SK-N-SH (cell line): ENCODE data around the gene TEX101. TPM values are rescaled to one million over a fixed set of nuclear protein-coding genes. Genes with fewer than 3 reads are reported as not detected.

Source experiments
- CTCF ChIA-PET: fragments of 300-600, 350-600 bp; formaldehyde crosslinking; extraction: SDS; loops from one replicate; lab custom pipeline; 2021; lab: Yijun Ruan, JAX
- POLR2A ChIA-PET: fragments of 350-600 bp; sonication (Branson Sonifier 250); formaldehyde crosslinking; extraction: SDS; loops from one replicate; lab custom pipeline; 2020; ENCODE audit warnings: antibody characterized with exemption, inconsistent platforms; lab: Yijun Ruan, JAX
- DNase-seq: peaks from one replicate; pipeline ENCODE4 v3.0.0; 2012
- H2AFZ ChIP-seq: fragments of 200-600 bp; sonication (generic); 2 replicates; pipeline ENCODE4 v1.8.1; 2016; ENCODE audit warnings: antibody characterized with exemption, mild to moderate bottlenecking, low read depth
- H3F3A ChIP-seq: fragments of 200-600 bp; sonication (generic); replicated peaks from 2 replicates; pipeline ENCODE3; 2016; ENCODE audit warnings: antibody characterized with exemption, mild to moderate bottlenecking; ENCODE audit not compliant: insufficient read depth
- H3K27ac ChIP-seq, 2 experiments: fragments of 200-500 bp in 1 of 2; fragments of 200-600 bp in 1 of 2; sonication (Bioruptor generic) in 1 of 2; sonication (generic), shearing (Covaris generic) in 1 of 2; 2 replicates each; pipeline versions ENCODE4 v1.5.1 to v1.6.1; 2014 to 2016; ENCODE audit warnings: low read depth in 2 of 2, inconsistent platforms in 1 of 2, low read length in 1 of 2, mild to moderate bottlenecking in 1 of 2, mixed read lengths in 1 of 2
- H3K27me3 ChIP-seq: fragments of 200-600 bp; sonication (generic), shearing (Covaris generic); 2 replicates; pipeline ENCODE4 v1.6.1; 2016; ENCODE audit warnings: mixed run types; ENCODE audit not compliant: insufficient read depth
- H3K36me3 ChIP-seq, 2 experiments: fragments of 200-500 bp in 1 of 2; fragments of 200-600 bp in 1 of 2; sonication (Bioruptor generic) in 1 of 2; sonication (generic) in 1 of 2; replicated peaks in 1 of 2; 2 replicates each; pipeline versions ENCODE3 to v1.5.1; 2014 to 2016; ENCODE audit warnings: low read length in 1 of 2, mild to moderate bottlenecking in 1 of 2; ENCODE audit not compliant: insufficient read depth in 2 of 2, control insufficient read depth in 1 of 2
- H3K4me1 ChIP-seq, 2 experiments: fragments of 200-500 bp in 1 of 2; fragments of 200-600 bp in 1 of 2; sonication (Bioruptor generic) in 1 of 2; sonication (generic), shearing (Covaris generic) in 1 of 2; 2 replicates each; pipeline versions ENCODE4 v1.5.1 to v1.6.1; 2014 to 2016; ENCODE audit warnings: low read depth in 1 of 2, low read length in 1 of 2, mixed run types in 1 of 2; ENCODE audit not compliant: insufficient read depth in 2 of 2, control insufficient read depth in 1 of 2
- H3K4me2 ChIP-seq: fragments of 200-600 bp; sonication (generic), shearing (Covaris generic); 2 replicates; pipeline ENCODE4 v1.6.1; 2017; ENCODE audit warnings: mixed run types
- H3K4me3 ChIP-seq, 2 experiments: fragments of 200-500 bp in 1 of 2; fragments of 200-600 bp in 1 of 2; sonication (Bioruptor generic) in 1 of 2; sonication (generic), shearing (Covaris generic) in 1 of 2; 2 replicates each; pipeline versions ENCODE4 v1.5.1 to v1.8.1; 2014 to 2016; ENCODE audit warnings: low read depth in 2 of 2, inconsistent platforms in 1 of 2, low read length in 1 of 2, mild to moderate bottlenecking in 1 of 2, mixed read lengths in 1 of 2, moderate library complexity in 1 of 2
- H3K79me2 ChIP-seq: fragments of 200-600 bp; sonication (generic); 2 replicates; pipeline ENCODE4 v1.8.1; 2017; ENCODE audit warnings: mild to moderate bottlenecking; ENCODE audit not compliant: insufficient read depth
- H3K9ac ChIP-seq: fragments of 200-600 bp; sonication (generic); 2 replicates; pipeline ENCODE4 v1.6.1; 2017; ENCODE audit warnings: mixed run types
- H3K9me2 ChIP-seq: fragments of 200-600 bp; sonication (generic); 2 replicates; pipeline ENCODE4 v1.6.1; 2017; ENCODE audit warnings: mixed run types
- H3K9me3 ChIP-seq: fragments of 200-600 bp; sonication (generic); 2 replicates; pipeline ENCODE4 v1.6.1; 2017; ENCODE audit warnings: mixed run types, mild to moderate bottlenecking, moderate library complexity
- H4K20me1 ChIP-seq: fragments of 200-600 bp; sonication (generic); 2 replicates; pipeline ENCODE4 v1.6.1; 2017; ENCODE audit warnings: mild to moderate bottlenecking, mixed run types; ENCODE audit not compliant: insufficient read depth
- CHD2 ChIP-seq: fragments of 150-350 bp; IDR thresholded peaks from 2 replicates; pipeline ENCODE4 v1.6.1; 2018; ENCODE audit warnings: low read length; ENCODE audit not compliant: partially characterized antibody
- MAX ChIP-seq: IDR thresholded peaks from 2 replicates; pipeline ENCODE4 v1.4.0; 2012; ENCODE audit warnings: low read depth
- MEF2A ChIP-seq: IDR thresholded peaks from 2 replicates; pipeline ENCODE4 v1.4.0; 2012; ENCODE audit warnings: low read depth, borderline replicate concordance
- MXI1 ChIP-seq: IDR thresholded peaks from 2 replicates; pipeline ENCODE4 v1.6.1; 2012; ENCODE audit warnings: mild to moderate bottlenecking, low read depth, low read length, improper control_type of control experiment
- NRF1 ChIP-seq: IDR thresholded peaks from 2 replicates; pipeline ENCODE4 v1.6.1; 2012; ENCODE audit warnings: low read depth, mild to moderate bottlenecking, low read length
- PBX3 ChIP-seq: IDR thresholded peaks from 2 replicates; pipeline ENCODE4; 2012
- REST ChIP-seq: IDR thresholded peaks from 2 replicates; pipeline ENCODE4 v1.6.1; 2012; ENCODE audit warnings: mild to moderate bottlenecking, low read depth, low read length, moderate library complexity
- SIN3A ChIP-seq: IDR thresholded peaks from 2 replicates; pipeline ENCODE4 v1.6.1; 2012; ENCODE audit warnings: low read depth, mild to moderate bottlenecking, low read length, moderate library complexity, borderline replicate concordance
- TEAD4 ChIP-seq: IDR thresholded peaks from 2 replicates; pipeline ENCODE4 v1.4.0; 2012; ENCODE audit warnings: mild to moderate bottlenecking, borderline replicate concordance; ENCODE audit not compliant: insufficient read depth
- WGBS: methylation state at CpG from one replicate; pipeline ENCODE4 v1.1.6; 2017; ENCODE audit warnings: low lambda C conversion rate; 5-methylcytosine and 5-hydroxymethylcytosine counted together
- polyA plus RNA-seq, 3 experiments: library from polyadenylated mRNA; depleted of rRNA; stranded (reverse); fragments of >200 nt; gene quantifications; 2 replicates each; pipeline ENCODE4 v1.2.3, GENCODE V29; 2012

TEX101 gene
- polyA plus RNA-seq, 1 of the 3 experiments (the other 2 are of a cell fraction), result 0.07 TPM

- no peak for DNase-seq
- Histone ChIP-seq H3K4me2 (peak overlapping the region; percentile 90), H3F3A (peaks cover 8% of the 10 kb centered on the region), H2AFZ (peak overlapping the region; percentile 92), H4K20me1 (no peaks in the 10 kb centered on the region), H3K36me3 (no peaks in the 10 kb centered on the region), H3K79me2 (no peaks in the 10 kb centered on the region), H3K9me2 (no peaks in the 10 kb centered on the region), H3K9me3 (no peaks in the 10 kb centered on the region), H3K27ac (no peak overlapping the region), H3K27me3 (no peaks in the 10 kb centered on the region), H3K4me1 (peaks cover 1 to 10% of the 10 kb centered on the region in 2 experiments; a peak in 2 of 4 replicates), H3K9ac (no peak overlapping the region), H3K4me3 (peak overlapping the region; percentile 65 to 88)
- TF ChIP-seq MAX (peak; percentile 61), CHD2 (no peak)
- ChIA-PET CTCF (interaction anchor here (0.8 to 3.0 kb wide), 6 partner anchors 12 to 69 kb away, joined by 3 to 16 read pairs (median 5); partner anchors contain the start of gene PHLDB3), POLR2A (interaction anchor here (1.3 to 1.4 kb wide), 2 partner anchors 11 to 66 kb away, joined by 3 to 5 read pairs; no protein-coding TSS in a partner anchor)
- 37% methylated on average over 15 of the region's 33 CpGs for WGBS
Measured at GRCh38 chr19:43462785-43463380, 48.2 kb downstream of the TEX101 start.

GRCh38 chr19:43463381-43464133, 48.9 kb downstream of the TEX101 start:
- TF ChIP-seq TEAD4, result no peak
- peak; percentile 21; the same call in 1 of the 2 replicates for TF ChIP-seq SIN3A
- TF ChIP-seq PBX3, result peak; percentile 63
- TF ChIP-seq MXI1, result peak; percentile 42; the same call in 1 of the 2 replicates
- peak; percentile 50; the same call in 1 of the 2 replicates for TF ChIP-seq NRF1
- TF ChIP-seq MEF2A, result no peak
- TF ChIP-seq REST, result no peak
- TF ChIP-seq, all 33 proteins: peak for 4
- Histone ChIP-seq H2AFZ (peak overlapping the region; percentile 97), H3K27ac (peak overlapping the region; percentile 61 to 67; a peak in 3 of 4 replicates), H3K79me2 (no peaks in the 10 kb centered on the region), H3K9ac (peak overlapping the region; percentile 21), H3K27me3 (no peaks in the 10 kb centered on the region), H3K4me1 (peaks cover 0 to 10% of the 10 kb centered on the region in 2 experiments; a peak in 1 of 4 replicates), H3F3A (peaks cover 8% of the 10 kb centered on the region), H3K4me2 (peak overlapping the region; percentile 90), H3K4me3 (peak overlapping the region; percentile 65 to 88), H3K9me2 (no peaks in the 10 kb centered on the region), H4K20me1 (no peaks in the 10 kb centered on the region), H3K36me3 (no peaks in the 10 kb centered on the region), H3K9me3 (no peaks in the 10 kb centered on the region)
- ChIA-PET CTCF (interaction anchor here (0.7 to 3.0 kb wide), 8 partner anchors 11 to 72 kb away, joined by 3 to 16 read pairs (median 5); partner anchors contain the start of gene PHLDB3), POLR2A (interaction anchor here (1.3 to 1.4 kb wide), 2 partner anchors 11 to 65 kb away, joined by 3 to 5 read pairs; no protein-coding TSS in a partner anchor)
- WGBS, result under 1% methylated on average over 47 of the region's 57 CpGs
- DNase-seq, result peak; percentile 98
